ENCODE results near the gene RAMP1. TPM values are rescaled to one million over a fixed set of nuclear protein-coding genes. Genes with fewer than 3 reads are reported as not detected.

The RAMP1 gene
- total RNA-seq, 1 experiment from 2014 or later: 23.4 TPM

GRCh38 chr2:237910576-237911362 is 51.3 kb downstream of the RAMP1 start:
- ATAC-seq (no peak), DNase-seq (ENCODE audit: low read depth, low spot score) (no peak)
- Histone ChIP-seq H3K27me3 (ENCODE audit: insufficient read depth, low read length) (no peaks in the 10 kb centered on the region), H3K4me1 (ENCODE audit: control insufficient read depth in 1 of 2, insufficient read depth in 2 of 2, low read length in 2 of 2) (no peaks in the 10 kb centered on the region), H3K9me2 (ENCODE audit: insufficient read depth) (no peaks in the 10 kb centered on the region), H3K4me2 (ENCODE audit: low read length) (no peak overlapping the region), H4K20me1 (ENCODE audit: insufficient read depth) (no peaks in the 10 kb centered on the region), H3K9ac (ENCODE audit: low read length) (no peak overlapping the region), H3K9me3 (ENCODE audit: control insufficient read depth in 1 of 2, insufficient read depth in 1 of 2, low read depth in 1 of 2, low read length in 2 of 2) (peaks cover 0 to 16% of the 10 kb centered on the region in 2 experiments; a peak in 1 of 4 replicates), H3K79me2 (ENCODE audit: insufficient read depth, low read length) (no peaks in the 10 kb centered on the region), H2AFZ (ENCODE audit: low read depth, low read length, poor library complexity, severe bottlenecking) (no peak overlapping the region), H3K27ac (ENCODE audit: low read depth, low read length) (no peak overlapping the region), H3K36me3 (ENCODE audit: control insufficient read depth in 1 of 2, insufficient read depth in 2 of 2, low read length in 2 of 2) (no peaks in the 10 kb centered on the region), H3K4me3 (replicated peaks in 1 of 2; ENCODE audit: low read depth in 1 of 2, low read length in 2 of 2) (no peak overlapping the region)
- ChIA-PET POLR2A (no interaction called here), CTCF (interaction anchor here (1.7 kb wide), 1 partner anchor 12 kb away, joined by 4 read pairs; no protein-coding TSS in a partner anchor), RAD21 (ENCODE audit: low non-redundant PET in 1 of 2, low total read pairs in 2 of 2, uncharacterized antibody in 2 of 2, unreplicated experiment in 2 of 2) (no interaction called here)
- no TSS peak for BruUV-seq (replicated peaks)
- intact Hi-C loops (cut with micrococcal nuclease): no loop called here
- no peak for TF ChIP-seq EZH2 (IDR thresholded peaks at IDR 0.05)
- TF ChIP-seq ELF1 (IDR thresholded peaks at IDR 0.05; ENCODE audit: borderline replicate concordance, low read depth): no peak
- TF ChIP-seq, protein P1, sequence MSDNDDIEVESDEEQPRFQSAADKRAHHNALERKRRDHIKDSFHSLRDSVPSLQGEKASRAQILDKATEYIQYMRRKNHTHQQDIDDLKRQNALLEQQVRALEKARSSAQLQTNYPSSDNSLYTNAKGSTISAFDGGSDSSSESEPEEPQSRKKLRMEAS (IDR thresholded peaks at IDR 0.05): no peak
- TF ChIP-seq JUND (IDR thresholded peaks at IDR 0.05): no peak
- no peak for TF ChIP-seq EGR1 (IDR thresholded peaks at IDR 0.05; ENCODE audit: low read depth)
- TF ChIP-seq SIN3A (IDR thresholded peaks at IDR 0.05; ENCODE audit: low read depth): no peak
- TF ChIP-seq ZNF274 (IDR thresholded peaks at IDR 0.05; ENCODE audit: low read depth, low read length): no peak
- TF ChIP-seq CEBPB (IDR thresholded peaks at IDR 0.05; ENCODE audit: low read depth): no peak

GRCh38 chr2:237911363-237912017 is 52.1 kb downstream of the RAMP1 start:
- H3K27me3 ChIP-seq (ENCODE audit: insufficient read depth, low read length): no peaks in the 10 kb centered on the region
- no peak for ATAC-seq
- no TSS peak for BruUV-seq (replicated peaks)
- H3K9ac ChIP-seq (ENCODE audit: low read length): no peak overlapping the region
- no peak overlapping the region for H3K27ac ChIP-seq (ENCODE audit: low read depth, low read length)
- no peaks in the 10 kb centered on the region for H3K79me2 ChIP-seq (ENCODE audit: insufficient read depth, low read length)
- no peaks in the 10 kb centered on the region for H3K9me2 ChIP-seq (ENCODE audit: insufficient read depth)
- TF ChIP-seq EZH2 (IDR thresholded peaks at IDR 0.05) (no peak), ATF3 (IDR thresholded peaks at IDR 0.05) (no peak), SRF (IDR thresholded peaks at IDR 0.05; ENCODE audit: low read depth) (no peak), POLR2AphosphoS5 (IDR thresholded peaks at IDR 0.05; ENCODE audit: low read depth, low read length) (no peak), ELF1 (IDR thresholded peaks at IDR 0.05; ENCODE audit: borderline replicate concordance, low read depth) (no peak), ZFX (IDR thresholded peaks at IDR 0.05) (no peak), YY1 (IDR thresholded peaks at IDR 0.05; ENCODE audit: extremely low read depth, insufficient replicate concordance, low read depth, low read length) (no peak)
- TF ChIP-seq, protein P2, sequence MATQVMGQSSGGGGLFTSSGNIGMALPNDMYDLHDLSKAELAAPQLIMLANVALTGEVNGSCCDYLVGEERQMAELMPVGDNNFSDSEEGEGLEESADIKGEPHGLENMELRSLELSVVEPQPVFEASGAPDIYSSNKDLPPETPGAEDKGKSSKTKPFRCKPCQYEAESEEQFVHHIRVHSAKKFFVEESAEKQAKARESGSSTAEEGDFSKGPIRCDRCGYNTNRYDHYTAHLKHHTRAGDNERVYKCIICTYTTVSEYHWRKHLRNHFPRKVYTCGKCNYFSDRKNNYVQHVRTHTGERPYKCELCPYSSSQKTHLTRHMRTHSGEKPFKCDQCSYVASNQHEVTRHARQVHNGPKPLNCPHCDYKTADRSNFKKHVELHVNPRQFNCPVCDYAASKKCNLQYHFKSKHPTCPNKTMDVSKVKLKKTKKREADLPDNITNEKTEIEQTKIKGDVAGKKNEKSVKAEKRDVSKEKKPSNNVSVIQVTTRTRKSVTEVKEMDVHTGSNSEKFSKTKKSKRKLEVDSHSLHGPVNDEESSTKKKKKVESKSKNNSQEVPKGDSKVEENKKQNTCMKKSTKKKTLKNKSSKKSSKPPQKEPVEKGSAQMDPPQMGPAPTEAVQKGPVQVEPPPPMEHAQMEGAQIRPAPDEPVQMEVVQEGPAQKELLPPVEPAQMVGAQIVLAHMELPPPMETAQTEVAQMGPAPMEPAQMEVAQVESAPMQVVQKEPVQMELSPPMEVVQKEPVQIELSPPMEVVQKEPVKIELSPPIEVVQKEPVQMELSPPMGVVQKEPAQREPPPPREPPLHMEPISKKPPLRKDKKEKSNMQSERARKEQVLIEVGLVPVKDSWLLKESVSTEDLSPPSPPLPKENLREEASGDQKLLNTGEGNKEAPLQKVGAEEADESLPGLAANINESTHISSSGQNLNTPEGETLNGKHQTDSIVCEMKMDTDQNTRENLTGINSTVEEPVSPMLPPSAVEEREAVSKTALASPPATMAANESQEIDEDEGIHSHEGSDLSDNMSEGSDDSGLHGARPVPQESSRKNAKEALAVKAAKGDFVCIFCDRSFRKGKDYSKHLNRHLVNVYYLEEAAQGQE (IDR thresholded peaks at IDR 0.05; ENCODE audit: low read depth): no peak
- TF ChIP-seq, protein P1 (IDR thresholded peaks at IDR 0.05): no peak
- no peak overlapping the region for H2AFZ ChIP-seq (ENCODE audit: low read depth, low read length, poor library complexity, severe bottlenecking)
- H4K20me1 ChIP-seq (ENCODE audit: insufficient read depth): no peaks in the 10 kb centered on the region
- H3K4me1 ChIP-seq (ENCODE audit: control insufficient read depth in 1 of 2, insufficient read depth in 2 of 2, low read length in 2 of 2): no peaks in the 10 kb centered on the region
- no peak overlapping the region for H3K4me3 ChIP-seq (replicated peaks in 1 of 2; ENCODE audit: low read depth in 1 of 2, low read length in 2 of 2)
- ChIA-PET RAD21 (ENCODE audit: low non-redundant PET in 1 of 2, low total read pairs in 2 of 2, uncharacterized antibody in 2 of 2, unreplicated experiment in 2 of 2) (no interaction called here), POLR2A (no interaction called here), CTCF (interaction anchor here (1.7 kb wide), 1 partner anchor 12 kb away, joined by 4 read pairs; no protein-coding TSS in a partner anchor)
- intact Hi-C loops (cut with micrococcal nuclease): no loop called here
- no peaks in the 10 kb centered on the region for H3K36me3 ChIP-seq (ENCODE audit: control insufficient read depth in 1 of 2, insufficient read depth in 2 of 2, low read length in 2 of 2)
- no peak overlapping the region for H3K4me2 ChIP-seq (ENCODE audit: low read length)
- H3K9me3 ChIP-seq (ENCODE audit: control insufficient read depth in 1 of 2, insufficient read depth in 1 of 2, low read depth in 1 of 2, low read length in 2 of 2): peaks cover 0 to 16% of the 10 kb centered on the region in 2 experiments; a peak in 1 of 4 replicates
- no peak for DNase-seq (ENCODE audit: low read depth, low spot score)
